ENCODE data around the gene PDZD4.

GRCh38 chrX:153764786-153765137, 65.6 kb downstream of the PDZD4 start:
- TF ChIP-seq, protein P1, sequence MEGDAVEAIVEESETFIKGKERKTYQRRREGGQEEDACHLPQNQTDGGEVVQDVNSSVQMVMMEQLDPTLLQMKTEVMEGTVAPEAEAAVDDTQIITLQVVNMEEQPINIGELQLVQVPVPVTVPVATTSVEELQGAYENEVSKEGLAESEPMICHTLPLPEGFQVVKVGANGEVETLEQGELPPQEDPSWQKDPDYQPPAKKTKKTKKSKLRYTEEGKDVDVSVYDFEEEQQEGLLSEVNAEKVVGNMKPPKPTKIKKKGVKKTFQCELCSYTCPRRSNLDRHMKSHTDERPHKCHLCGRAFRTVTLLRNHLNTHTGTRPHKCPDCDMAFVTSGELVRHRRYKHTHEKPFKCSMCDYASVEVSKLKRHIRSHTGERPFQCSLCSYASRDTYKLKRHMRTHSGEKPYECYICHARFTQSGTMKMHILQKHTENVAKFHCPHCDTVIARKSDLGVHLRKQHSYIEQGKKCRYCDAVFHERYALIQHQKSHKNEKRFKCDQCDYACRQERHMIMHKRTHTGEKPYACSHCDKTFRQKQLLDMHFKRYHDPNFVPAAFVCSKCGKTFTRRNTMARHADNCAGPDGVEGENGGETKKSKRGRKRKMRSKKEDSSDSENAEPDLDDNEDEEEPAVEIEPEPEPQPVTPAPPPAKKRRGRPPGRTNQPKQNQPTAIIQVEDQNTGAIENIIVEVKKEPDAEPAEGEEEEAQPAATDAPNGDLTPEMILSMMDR (IDR thresholded peaks at IDR 0.05; ENCODE audit: low read length) = no peak
- no peak for TF ChIP-seq EZH2 (optimal IDR thresholded peaks at IDR 0.05; ENCODE audit: low read depth, low read length)
- TF ChIP-seq EZH2phosphoT487 (IDR thresholded peaks at IDR 0.05; ENCODE audit: low read length) = no peak
